HepG2 (cell line): ENCODE data around the gene TFEB. TPM values are rescaled to one million over a fixed set of nuclear protein-coding genes. Genes with fewer than 3 reads are reported as not detected.

Source experiments
- ATF7-NPFF ChIP-seq: sonication (generic); formaldehyde crosslinking; IDR thresholded peaks from 2 replicates; pipeline ENCODE4 v1.8.1; 2023; ENCODE audit warnings: mild to moderate bottlenecking, low read depth, missing genetic modification reagents, moderate library complexity
- HOXA3 ChIP-seq: sonication (generic); formaldehyde crosslinking; IDR thresholded peaks from 2 replicates; pipeline ENCODE4 v1.5.0; 2020; ENCODE audit warnings: missing genetic modification reagents
- RBFOX2 ChIP-seq: fragments of 200-400 bp; formaldehyde crosslinking; IDR thresholded peaks from 2 replicates; pipeline ENCODE4 v1.6.1; 2017; ENCODE audit warnings: low read depth, mild to moderate bottlenecking, low read length
- REPIN1 ChIP-seq: sonication (generic); formaldehyde crosslinking; IDR thresholded peaks from 2 replicates; pipeline ENCODE4 v1.8.0; 2022; ENCODE audit warnings: missing genetic modification reagents, low read depth, mild to moderate bottlenecking, borderline replicate concordance
- SOX13 ChIP-seq, 3 experiments: fragments of 450-650 bp in 1 of 3; sonication (generic) in 1 of 3; formaldehyde crosslinking in 1 of 3; IDR thresholded peaks in 2 of 3; conservative IDR thresholded peaks in 1 of 3; 2 replicates each; pipeline versions ENCODE4 v1.5.0 to v1.6.1; 2016 to 2020; ENCODE audit warnings: antibody characterized with exemption in 1 of 3, mild to moderate bottlenecking in 1 of 3, missing compliant biosample characterization in 1 of 3, missing genetic modification reagents in 1 of 3, moderate library complexity in 1 of 3
- ZNF232 ChIP-seq: sonication (generic); formaldehyde crosslinking; IDR thresholded peaks from 2 replicates; pipeline ENCODE4 v1.4.0; 2020; ENCODE audit warnings: missing genetic modification reagents, borderline replicate concordance
- ZNF543 ChIP-seq: sonication (generic); formaldehyde crosslinking; IDR thresholded peaks from 2 replicates; pipeline ENCODE4 v1.4.0; 2020; ENCODE audit warnings: mild to moderate bottlenecking, missing genetic modification reagents
- polyA plus RNA-seq, 8 experiments: library from polyadenylated mRNA; depleted of rRNA in 3 of 8; stranded (reverse) in 7 of 8; unstranded in 1 of 8; fragments of >200 nt; fragmentation: Illumina TruSeq in 4 of 8; extraction: Trizol in 4 of 8; gene quantifications; 2 replicates each; pipeline versions ENCODE4 v1.2.1 to v1.2.3, GENCODE V29; 2011 to 2016; ENCODE audit warnings: low read depth in 4 of 8, missing spikeins in 1 of 8, mixed read lengths in 1 of 8; ENCODE audit not compliant: insufficient read depth in 1 of 8
- total RNA-seq, 5 experiments: library from RNA; depleted of rRNA; stranded (reverse); fragments of >200 nt; fragmentation: Illumina TruSeq; extraction: Trizol; gene quantifications; 2 replicates each; pipeline ENCODE4 v1.2.3, GENCODE V29; 2016; ENCODE audit warnings: low read depth in 1 of 5
- TF ChIP-seq, protein P1 (sequence below): sonication (generic); formaldehyde crosslinking; IDR thresholded peaks from 2 replicates; pipeline ENCODE4 v1.5.0; 2020; ENCODE audit warnings: mild to moderate bottlenecking, missing genetic modification reagents
- TF ChIP-seq, protein P2 (sequence below): IDR thresholded peaks from 2 replicates; pipeline ENCODE4 v1.6.1; 2016; ENCODE audit warnings: low read depth
- TF ChIP-seq, protein P3 (sequence below): sonication (generic); formaldehyde crosslinking; IDR thresholded peaks from 2 replicates; pipeline ENCODE4 v1.5.0; 2020; ENCODE audit warnings: mild to moderate bottlenecking, missing genetic modification reagents
- TF ChIP-seq, protein P4 (sequence below): fragments of 450-650 bp; IDR thresholded peaks from 2 replicates; pipeline ENCODE4 v1.6.1; 2017; ENCODE audit warnings: mild to moderate bottlenecking
- TF ChIP-seq, protein P5 (sequence below): sonication (generic); formaldehyde crosslinking; IDR thresholded peaks from 2 replicates; pipeline ENCODE4 v1.4.0; 2020; ENCODE audit warnings: missing genetic modification reagents, borderline replicate concordance
- TF ChIP-seq, protein P6 (sequence below): sonication (generic); formaldehyde crosslinking; IDR thresholded peaks from 2 replicates; pipeline ENCODE4 v1.5.0; 2020; ENCODE audit warnings: missing genetic modification reagents, mild to moderate bottlenecking, borderline replicate concordance

TFEB gene
- total and polyA plus RNA-seq, 2 of the 13 experiments (the other 11 are each of a cell fraction or from before 2014, with no cell fraction given): 13.3 to 18.7 TPM

DNA sequence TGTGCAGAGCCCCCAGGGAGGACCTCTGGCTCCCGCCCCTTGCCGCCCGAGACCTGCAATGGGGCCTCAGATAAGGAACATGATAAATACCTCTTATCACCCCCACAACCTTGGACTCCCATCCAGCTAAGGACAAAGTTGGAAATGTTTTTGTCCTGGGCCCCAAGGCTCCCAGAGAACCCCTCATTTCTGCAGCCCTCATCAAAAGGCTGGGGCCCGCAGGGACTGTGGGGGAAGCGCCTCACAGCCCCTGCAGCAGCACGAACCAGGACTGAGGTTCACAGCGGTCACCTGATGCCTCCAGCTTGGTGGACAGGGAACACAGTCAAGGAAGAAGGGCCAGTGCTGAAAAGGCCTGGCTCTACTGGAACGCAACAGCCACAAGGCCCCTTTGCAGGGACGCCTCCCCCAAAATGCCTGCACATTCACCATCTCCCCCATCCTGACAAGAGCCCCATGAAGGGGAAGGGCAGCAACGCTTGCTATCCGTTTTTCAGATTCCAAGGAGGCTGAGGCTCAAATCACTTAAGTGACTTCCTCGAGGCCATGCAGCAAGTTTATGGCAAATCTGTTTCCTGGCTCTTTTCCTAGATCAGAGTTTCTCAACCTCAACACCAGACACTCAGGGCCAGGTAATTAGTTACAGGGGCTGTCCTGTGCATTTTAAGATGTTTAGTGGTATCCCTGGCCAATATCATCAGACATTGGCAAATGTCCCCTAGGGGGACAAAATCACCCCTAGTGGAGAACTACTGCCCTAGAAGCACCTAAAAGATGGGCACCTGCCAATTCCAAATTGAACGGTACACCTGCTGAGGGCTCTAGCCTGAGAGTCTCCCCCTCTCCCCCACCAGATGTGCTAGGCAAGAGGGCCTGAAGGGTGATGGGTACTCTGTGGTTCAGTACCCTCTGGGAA, 10.6 kb downstream of the TFEB start (continued):
- TF ChIP-seq ATF7-NPFF (CRISPR knock-in tag): no peak
- peak; percentile 36; the same call in 1 of the 2 replicates for TF ChIP-seq ZNF543
- TF ChIP-seq SOX13 (IDR thresholded peaks at IDR 0.05): no peak
- TF ChIP-seq SOX13 (CRISPR knock-in tag; conservative IDR thresholded peaks at IDR 0.05 in 1 of 2, IDR thresholded peaks at IDR 0.05 in 1 of 2): peak in 1 of 2 experiments; percentile 28; a peak in 1 of 4 replicates
- TF ChIP-seq ZNF232 (CRISPR knock-in tag): no peak
- TF ChIP-seq, protein P1, sequence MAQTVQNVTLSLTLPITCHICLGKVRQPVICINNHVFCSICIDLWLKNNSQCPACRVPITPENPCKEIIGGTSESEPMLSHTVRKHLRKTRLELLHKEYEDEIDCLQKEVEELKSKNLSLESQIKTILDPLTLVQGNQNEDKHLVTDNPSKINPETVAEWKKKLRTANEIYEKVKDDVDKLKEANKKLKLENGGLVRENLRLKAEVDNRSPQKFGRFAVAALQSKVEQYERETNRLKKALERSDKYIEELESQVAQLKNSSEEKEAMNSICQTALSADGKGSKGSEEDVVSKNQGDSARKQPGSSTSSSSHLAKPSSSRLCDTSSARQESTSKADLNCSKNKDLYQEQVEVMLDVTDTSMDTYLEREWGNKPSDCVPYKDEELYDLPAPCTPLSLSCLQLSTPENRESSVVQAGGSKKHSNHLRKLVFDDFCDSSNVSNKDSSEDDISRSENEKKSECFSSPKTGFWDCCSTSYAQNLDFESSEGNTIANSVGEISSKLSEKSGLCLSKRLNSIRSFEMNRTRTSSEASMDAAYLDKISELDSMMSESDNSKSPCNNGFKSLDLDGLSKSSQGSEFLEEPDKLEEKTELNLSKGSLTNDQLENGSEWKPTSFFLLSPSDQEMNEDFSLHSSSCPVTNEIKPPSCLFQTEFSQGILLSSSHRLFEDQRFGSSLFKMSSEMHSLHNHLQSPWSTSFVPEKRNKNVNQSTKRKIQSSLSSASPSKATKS (CRISPR knock-in tag): no peak
- TF ChIP-seq, protein P2, sequence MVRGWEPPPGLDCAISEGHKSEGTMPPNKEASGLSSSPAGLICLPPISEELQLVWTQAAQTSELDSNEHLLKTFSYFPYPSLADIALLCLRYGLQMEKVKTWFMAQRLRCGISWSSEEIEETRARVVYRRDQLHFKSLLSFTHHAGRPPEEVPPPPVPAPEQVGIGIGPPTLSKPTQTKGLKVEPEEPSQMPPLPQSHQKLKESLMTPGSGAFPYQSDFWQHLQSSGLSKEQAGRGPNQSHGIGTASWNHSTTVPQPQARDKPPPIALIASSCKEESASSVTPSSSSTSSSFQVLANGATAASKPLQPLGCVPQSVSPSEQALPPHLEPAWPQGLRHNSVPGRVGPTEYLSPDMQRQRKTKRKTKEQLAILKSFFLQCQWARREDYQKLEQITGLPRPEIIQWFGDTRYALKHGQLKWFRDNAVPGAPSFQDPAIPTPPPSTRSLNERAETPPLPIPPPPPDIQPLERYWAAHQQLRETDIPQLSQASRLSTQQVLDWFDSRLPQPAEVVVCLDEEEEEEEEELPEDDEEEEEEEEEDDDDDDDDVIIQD (CRISPR knock-in tag): no peak
- no peak for TF ChIP-seq RBFOX2
- TF ChIP-seq REPIN1 (CRISPR knock-in tag): no peak
- TF ChIP-seq, protein P3, sequence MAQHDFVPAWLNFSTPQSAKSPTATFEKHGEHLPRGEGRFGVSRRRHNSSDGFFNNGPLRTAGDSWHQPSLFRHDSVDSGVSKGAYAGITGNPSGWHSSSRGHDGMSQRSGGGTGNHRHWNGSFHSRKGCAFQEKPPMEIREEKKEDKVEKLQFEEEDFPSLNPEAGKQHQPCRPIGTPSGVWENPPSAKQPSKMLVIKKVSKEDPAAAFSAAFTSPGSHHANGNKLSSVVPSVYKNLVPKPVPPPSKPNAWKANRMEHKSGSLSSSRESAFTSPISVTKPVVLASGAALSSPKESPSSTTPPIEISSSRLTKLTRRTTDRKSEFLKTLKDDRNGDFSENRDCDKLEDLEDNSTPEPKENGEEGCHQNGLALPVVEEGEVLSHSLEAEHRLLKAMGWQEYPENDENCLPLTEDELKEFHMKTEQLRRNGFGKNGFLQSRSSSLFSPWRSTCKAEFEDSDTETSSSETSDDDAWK (CRISPR knock-in tag): no peak
- TF ChIP-seq, protein P4, sequence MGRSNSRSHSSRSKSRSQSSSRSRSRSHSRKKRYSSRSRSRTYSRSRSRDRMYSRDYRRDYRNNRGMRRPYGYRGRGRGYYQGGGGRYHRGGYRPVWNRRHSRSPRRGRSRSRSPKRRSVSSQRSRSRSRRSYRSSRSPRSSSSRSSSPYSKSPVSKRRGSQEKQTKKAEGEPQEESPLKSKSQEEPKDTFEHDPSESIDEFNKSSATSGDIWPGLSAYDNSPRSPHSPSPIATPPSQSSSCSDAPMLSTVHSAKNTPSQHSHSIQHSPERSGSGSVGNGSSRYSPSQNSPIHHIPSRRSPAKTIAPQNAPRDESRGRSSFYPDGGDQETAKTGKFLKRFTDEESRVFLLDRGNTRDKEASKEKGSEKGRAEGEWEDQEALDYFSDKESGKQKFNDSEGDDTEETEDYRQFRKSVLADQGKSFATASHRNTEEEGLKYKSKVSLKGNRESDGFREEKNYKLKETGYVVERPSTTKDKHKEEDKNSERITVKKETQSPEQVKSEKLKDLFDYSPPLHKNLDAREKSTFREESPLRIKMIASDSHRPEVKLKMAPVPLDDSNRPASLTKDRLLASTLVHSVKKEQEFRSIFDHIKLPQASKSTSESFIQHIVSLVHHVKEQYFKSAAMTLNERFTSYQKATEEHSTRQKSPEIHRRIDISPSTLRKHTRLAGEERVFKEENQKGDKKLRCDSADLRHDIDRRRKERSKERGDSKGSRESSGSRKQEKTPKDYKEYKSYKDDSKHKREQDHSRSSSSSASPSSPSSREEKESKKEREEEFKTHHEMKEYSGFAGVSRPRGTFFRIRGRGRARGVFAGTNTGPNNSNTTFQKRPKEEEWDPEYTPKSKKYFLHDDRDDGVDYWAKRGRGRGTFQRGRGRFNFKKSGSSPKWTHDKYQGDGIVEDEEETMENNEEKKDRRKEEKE: no peak
- TF ChIP-seq HOXA3 (CRISPR knock-in tag): 0 out of 2 replicates have a peak, but pooled peaks have one; percentile 24
- TF ChIP-seq, protein P5, sequence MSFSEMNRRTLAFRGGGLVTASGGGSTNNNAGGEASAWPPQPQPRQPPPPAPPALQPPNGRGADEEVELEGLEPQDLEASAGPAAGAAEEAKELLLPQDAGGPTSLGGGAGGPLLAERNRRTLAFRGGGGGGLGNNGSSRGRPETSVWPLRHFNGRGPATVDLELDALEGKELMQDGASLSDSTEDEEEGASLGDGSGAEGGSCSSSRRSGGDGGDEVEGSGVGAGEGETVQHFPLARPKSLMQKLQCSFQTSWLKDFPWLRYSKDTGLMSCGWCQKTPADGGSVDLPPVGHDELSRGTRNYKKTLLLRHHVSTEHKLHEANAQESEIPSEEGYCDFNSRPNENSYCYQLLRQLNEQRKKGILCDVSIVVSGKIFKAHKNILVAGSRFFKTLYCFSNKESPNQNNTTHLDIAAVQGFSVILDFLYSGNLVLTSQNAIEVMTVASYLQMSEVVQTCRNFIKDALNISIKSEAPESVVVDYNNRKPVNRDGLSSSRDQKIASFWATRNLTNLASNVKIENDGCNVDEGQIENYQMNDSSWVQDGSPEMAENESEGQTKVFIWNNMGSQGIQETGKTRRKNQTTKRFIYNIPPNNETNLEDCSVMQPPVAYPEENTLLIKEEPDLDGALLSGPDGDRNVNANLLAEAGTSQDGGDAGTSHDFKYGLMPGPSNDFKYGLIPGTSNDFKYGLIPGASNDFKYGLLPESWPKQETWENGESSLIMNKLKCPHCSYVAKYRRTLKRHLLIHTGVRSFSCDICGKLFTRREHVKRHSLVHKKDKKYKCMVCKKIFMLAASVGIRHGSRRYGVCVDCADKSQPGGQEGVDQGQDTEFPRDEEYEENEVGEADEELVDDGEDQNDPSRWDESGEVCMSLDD: peak; percentile 94
- TF ChIP-seq, protein P6, sequence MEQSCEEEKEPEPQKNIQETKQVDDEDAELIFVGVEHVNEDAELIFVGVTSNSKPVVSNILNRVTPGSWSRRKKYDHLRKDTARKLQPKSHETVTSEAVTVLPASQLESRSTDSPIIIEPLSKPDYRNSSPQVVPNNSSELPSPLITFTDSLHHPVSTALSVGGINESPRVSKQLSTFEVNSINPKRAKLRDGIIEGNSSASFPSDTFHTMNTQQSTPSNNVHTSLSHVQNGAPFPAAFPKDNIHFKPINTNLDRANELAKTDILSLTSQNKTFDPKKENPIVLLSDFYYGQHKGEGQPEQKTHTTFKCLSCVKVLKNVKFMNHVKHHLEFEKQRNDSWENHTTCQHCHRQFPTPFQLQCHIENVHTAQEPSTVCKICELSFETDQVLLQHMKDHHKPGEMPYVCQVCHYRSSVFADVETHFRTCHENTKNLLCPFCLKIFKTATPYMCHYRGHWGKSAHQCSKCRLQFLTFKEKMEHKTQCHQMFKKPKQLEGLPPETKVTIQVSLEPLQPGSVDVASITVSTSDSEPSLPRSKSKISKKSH (CRISPR knock-in tag): peak; percentile 70; the same call in 1 of the 2 replicates
